Measurements from ENCODE around the gene MAML1. TPM values are rescaled to one million over a fixed set of nuclear protein-coding genes. Genes with fewer than 3 reads are reported as not detected.
"Not testable (repeated sequence)": the region's sequence is repeated elsewhere in the genome, so short reads cannot be mapped to it uniquely, and the experiment has no call there.

Gene MAML1
- total RNA-seq, 1 donor from 2014 or later = 11.8 TPM

GRCh38 chr5:179780362-179780761 is 47.7 kb downstream of the MAML1 start:
- TF ChIP-seq CTCF (conservative IDR thresholded peaks at IDR 0.05; ENCODE audit: low read depth, low read length) = no peak
- DNase-seq (ENCODE audit: low read depth) = no peak
- H3K4me3 ChIP-seq (ENCODE audit: low read depth, low read length) = no peak overlapping the region

- TF ChIP-seq CTCF (conservative IDR thresholded peaks at IDR 0.05; ENCODE audit: low read depth, low read length) = no peak
- no peak for DNase-seq (ENCODE audit: low read depth)
- no peak overlapping the region for H3K4me3 ChIP-seq (ENCODE audit: low read depth, low read length)
Measured at GRCh38 chr5:179781846-179782245, 49.2 kb downstream of the MAML1 start.

- TF ChIP-seq CTCF (conservative IDR thresholded peaks at IDR 0.05; ENCODE audit: low read depth, low read length) = no peak
Measured at GRCh38 chr5:179783128-179783527, 50.5 kb downstream of the MAML1 start.

GRCh38 chr5:179786861-179787260 is 54.2 kb downstream of the MAML1 start:
- no peak for TF ChIP-seq CTCF (conservative IDR thresholded peaks at IDR 0.05; ENCODE audit: low read depth, low read length)
- DNase-seq (ENCODE audit: low read depth) = no peak
- H3K4me3 ChIP-seq (ENCODE audit: low read depth, low read length) = no peak overlapping the region

More at GRCh38 chr5:179783128-179783527, 50.5 kb downstream of the MAML1 start:
- no peak overlapping the region for H3K4me3 ChIP-seq (ENCODE audit: low read depth, low read length)
- no peak for DNase-seq (ENCODE audit: low read depth)

GRCh38 chr5:179788193-179788854 is 55.7 kb downstream of the MAML1 start:
- no peak for DNase-seq (ENCODE audit: low read depth)
- H3K4me3 ChIP-seq (ENCODE audit: low read depth, low read length) = no peak overlapping the region
- TF ChIP-seq CTCF (conservative IDR thresholded peaks at IDR 0.05; ENCODE audit: low read depth, low read length) = no peak

GRCh38 chr5:179789278-179789677 is 56.7 kb downstream of the MAML1 start:
- H3K4me3 ChIP-seq (ENCODE audit: low read depth, low read length); DNase-seq (ENCODE audit: low read depth): not testable (repeated sequence)

- H3K4me3 ChIP-seq (ENCODE audit: low read depth, low read length) = no peak overlapping the region
- no peak for TF ChIP-seq CTCF (conservative IDR thresholded peaks at IDR 0.05; ENCODE audit: low read depth, low read length)
- no peak for DNase-seq (ENCODE audit: low read depth)
Measured at GRCh38 chr5:179791881-179792611, 59.4 kb downstream of the MAML1 start.

Measured in epithelial cell of proximal tubule (primary cell).